Kidney epithelial cell (primary cell): ENCODE results near the gene THSD4. TPM values are rescaled to one million over a fixed set of nuclear protein-coding genes. Genes with fewer than 3 reads are reported as not detected.

Experiments used
- DNase-seq: peaks from one replicate; pipeline ENCODE4 v3.0.0-alpha.2; 2010; ENCODE audit warnings: low read depth
- H3K27me3 ChIP-seq: 2 replicates; pipeline ENCODE4 v1.6.0; 2011; ENCODE audit warnings: low read length; ENCODE audit not compliant: control insufficient read depth, insufficient read depth
- H3K36me3 ChIP-seq: 2 replicates; pipeline ENCODE4 v1.5.1; 2011; ENCODE audit warnings: low read length; ENCODE audit not compliant: control insufficient read depth, insufficient read depth
- H3K4me3 ChIP-seq: 2 replicates; pipeline ENCODE4 v1.5.1; 2011; ENCODE audit warnings: low read depth, mild to moderate bottlenecking, control low read depth, low read length
- total RNA-seq: library from RNA; depleted of rRNA; stranded (reverse); fragments of >200 nt; gene quantifications from 2 replicates; pipeline ENCODE4 v1.2.3, GENCODE V29; 2015
- TF ChIP-seq, protein P1 (sequence below): IDR thresholded peaks from 2 replicates; pipeline ENCODE4 v1.5.1; 2011; ENCODE audit warnings: mild to moderate bottlenecking, moderate library complexity, low read length, control low read depth, inconsistent platforms; ENCODE audit not compliant: insufficient read depth, poor library complexity, severe bottlenecking

Gene THSD4
- total RNA-seq, 1 donor from 2014 or later: 17.7 TPM

DNA sequence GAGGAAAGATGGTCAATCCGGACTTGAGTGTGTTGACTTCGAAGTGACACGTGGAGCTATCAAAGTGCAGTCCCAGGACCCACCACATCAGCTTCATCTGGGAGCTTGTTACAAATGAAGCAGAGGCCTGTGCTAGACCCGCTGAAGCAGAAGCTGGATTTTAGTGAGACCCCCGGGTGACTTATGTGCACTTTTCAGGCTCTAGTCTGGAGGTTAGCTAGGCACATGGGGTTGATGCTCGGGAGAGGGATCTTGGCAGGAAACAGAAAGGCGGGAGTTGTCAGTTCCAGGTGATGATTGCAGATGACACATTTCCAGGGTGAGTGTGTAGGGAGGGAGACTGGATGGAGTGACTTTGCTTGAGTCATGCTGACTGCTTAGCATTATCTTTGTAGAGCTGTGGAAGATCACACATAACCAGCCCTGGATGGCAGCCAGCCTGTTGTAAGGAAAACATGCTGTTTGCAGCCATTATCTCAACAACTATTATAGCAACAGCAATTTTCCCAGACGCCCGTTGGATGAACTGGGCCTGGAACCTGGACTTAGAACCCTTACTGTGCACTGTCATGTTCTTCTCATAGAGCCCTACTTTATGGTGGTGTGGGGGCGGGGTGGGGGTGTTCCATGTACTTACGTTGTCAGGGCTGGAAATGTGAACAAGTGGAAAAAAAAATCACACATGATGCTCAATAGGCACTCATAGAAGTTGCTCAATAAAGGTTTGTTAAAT, 122.4 kb downstream of the THSD4 start:
- TF ChIP-seq, protein P1, sequence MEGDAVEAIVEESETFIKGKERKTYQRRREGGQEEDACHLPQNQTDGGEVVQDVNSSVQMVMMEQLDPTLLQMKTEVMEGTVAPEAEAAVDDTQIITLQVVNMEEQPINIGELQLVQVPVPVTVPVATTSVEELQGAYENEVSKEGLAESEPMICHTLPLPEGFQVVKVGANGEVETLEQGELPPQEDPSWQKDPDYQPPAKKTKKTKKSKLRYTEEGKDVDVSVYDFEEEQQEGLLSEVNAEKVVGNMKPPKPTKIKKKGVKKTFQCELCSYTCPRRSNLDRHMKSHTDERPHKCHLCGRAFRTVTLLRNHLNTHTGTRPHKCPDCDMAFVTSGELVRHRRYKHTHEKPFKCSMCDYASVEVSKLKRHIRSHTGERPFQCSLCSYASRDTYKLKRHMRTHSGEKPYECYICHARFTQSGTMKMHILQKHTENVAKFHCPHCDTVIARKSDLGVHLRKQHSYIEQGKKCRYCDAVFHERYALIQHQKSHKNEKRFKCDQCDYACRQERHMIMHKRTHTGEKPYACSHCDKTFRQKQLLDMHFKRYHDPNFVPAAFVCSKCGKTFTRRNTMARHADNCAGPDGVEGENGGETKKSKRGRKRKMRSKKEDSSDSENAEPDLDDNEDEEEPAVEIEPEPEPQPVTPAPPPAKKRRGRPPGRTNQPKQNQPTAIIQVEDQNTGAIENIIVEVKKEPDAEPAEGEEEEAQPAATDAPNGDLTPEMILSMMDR: no peak
- Histone ChIP-seq H3K4me3 (no peak overlapping the region), H3K27me3 (no peaks in the 10 kb centered on the region), H3K36me3 (no peaks in the 10 kb centered on the region)
- peak; percentile 82 for DNase-seq

DNA sequence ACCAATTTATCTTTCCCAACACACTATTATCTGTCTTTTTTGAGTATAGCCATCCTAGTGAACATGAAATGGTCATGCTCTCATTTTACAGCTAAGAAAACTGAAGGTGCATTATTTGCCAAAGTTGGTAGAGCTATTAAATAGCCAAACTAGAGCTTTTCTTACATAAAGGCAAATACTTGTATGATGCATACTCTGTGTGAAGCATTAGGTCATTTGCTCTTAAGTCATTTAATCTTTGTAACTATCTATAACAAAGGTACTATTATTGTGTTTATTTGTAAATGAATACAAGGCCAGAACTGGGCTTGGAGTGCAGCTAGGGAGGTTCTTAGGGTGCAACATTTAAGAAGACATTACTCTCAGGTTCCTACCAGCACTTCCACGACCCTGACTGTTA, 123.7 kb downstream of the THSD4 start:
- no peaks in the 10 kb centered on the region for H3K27me3 ChIP-seq
- no peak for DNase-seq
- TF ChIP-seq, protein P1: no peak
- H3K36me3 ChIP-seq: no peaks in the 10 kb centered on the region
- H3K4me3 ChIP-seq: no peak overlapping the region

DNA sequence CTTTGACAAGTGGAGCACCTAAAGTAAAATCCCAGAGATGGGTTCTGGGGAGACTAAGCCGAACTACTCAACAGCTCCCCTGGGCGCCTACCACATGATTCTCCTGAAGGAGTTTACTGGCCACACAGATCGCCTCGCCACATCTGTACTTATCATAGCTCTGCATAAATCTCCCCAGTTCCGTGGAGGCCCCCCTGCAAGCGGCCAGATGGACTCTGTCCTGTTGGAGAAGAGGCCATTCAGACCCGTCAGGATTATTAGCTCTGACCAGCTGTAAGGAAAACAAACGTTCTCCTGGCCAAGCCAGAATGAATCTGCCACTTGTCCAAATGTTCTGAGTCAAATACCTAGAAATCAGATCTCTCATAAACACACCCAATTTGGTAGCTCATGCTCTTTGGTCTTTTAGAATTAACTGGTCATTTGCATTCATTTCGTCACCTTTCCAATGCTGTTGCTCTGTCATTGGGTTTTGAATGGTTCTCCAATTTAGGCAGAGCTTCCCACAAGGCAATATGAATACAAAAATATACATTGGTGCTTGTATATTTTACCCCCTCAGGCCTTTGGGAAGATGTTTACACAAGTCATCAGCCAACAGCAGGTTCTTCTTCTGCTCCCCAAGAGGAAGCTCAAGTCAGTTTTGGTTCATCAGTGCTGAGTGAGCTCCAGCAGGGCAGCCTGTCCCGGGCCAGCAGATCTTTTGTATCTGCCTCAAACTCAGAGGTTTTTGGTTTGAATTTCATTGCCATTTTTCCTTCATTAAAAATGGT, 124.5 kb downstream of the THSD4 start:
- no peak for DNase-seq
- no peak overlapping the region for H3K4me3 ChIP-seq
- TF ChIP-seq, protein P1: no peak
- no peaks in the 10 kb centered on the region for H3K36me3 ChIP-seq
- no peaks in the 10 kb centered on the region for H3K27me3 ChIP-seq

DNA sequence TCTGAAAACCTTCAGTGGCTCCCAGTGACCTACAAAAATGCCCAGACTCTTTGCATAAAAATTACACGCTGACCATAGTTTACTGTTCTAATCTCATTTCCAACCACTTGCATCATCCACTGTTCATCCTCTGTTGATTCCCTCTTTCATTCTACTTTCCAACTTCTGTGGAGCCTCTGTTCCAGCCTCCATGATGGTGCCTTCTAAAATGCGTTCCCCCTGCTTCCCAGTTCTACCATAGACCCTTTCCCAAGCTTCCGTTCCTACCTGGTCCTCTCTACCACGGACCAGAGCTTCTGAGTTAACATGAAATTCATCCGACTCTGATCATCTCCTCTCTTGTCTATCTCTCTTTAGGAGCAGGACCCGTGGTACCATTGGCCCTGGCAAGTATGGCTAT, 127.0 kb downstream of the THSD4 start:
- DNase-seq: no peak
- Histone ChIP-seq H3K4me3 (no peak overlapping the region), H3K27me3 (no peaks in the 10 kb centered on the region), H3K36me3 (no peaks in the 10 kb centered on the region)
- TF ChIP-seq, protein P1: no peak

DNA sequence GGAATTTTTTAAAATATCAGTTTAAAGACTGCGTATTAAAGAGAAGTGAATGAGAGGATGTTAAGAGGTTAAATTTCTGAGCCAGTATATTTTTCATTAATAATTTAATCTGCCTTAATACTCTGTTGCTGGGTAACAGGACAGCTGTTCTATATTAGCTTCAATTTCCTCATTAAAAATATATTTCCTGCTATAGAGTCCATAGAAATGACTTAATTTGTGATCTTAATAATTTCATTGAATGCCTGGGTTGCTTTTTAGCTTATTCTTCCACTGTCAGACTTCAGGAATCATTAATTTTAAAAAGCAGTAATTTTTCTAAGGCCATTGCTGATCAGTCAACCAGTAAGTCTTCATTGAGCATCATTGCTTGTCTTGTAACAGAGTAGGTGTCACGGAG, 129.0 kb downstream of the THSD4 start:
- no peaks in the 10 kb centered on the region for H3K36me3 ChIP-seq
- H3K27me3 ChIP-seq: no peaks in the 10 kb centered on the region
- H3K4me3 ChIP-seq: no peak overlapping the region
- no peak for DNase-seq
- TF ChIP-seq, protein P1: no peak
